Transverse colon (tissue), 3 donors: ENCODE measurements around the gene HOXA2.

Experiments
- POLR2A ChIP-seq: fragments of 450-650 bp; IDR thresholded peaks from one replicate; pipeline ENCODE4 v1.6.1; 2016; ENCODE audit warnings: antibody characterized with exemption, mild to moderate bottlenecking, moderate library complexity
- TF ChIP-seq, protein P1 (sequence below), 5 experiments: fragments of 200-600 bp in 3 of 5; fragments of 450-650 bp in 2 of 5; sonication (generic) in 3 of 5; IDR thresholded peaks; 1 replicate in 2 of 5; 2 replicates in 3 of 5; pipeline ENCODE4 v1.5.1; 2016 to 2017; ENCODE audit warnings: antibody characterized with exemption in 5 of 5, inconsistent platforms in 3 of 5, mild to moderate bottlenecking in 2 of 5, moderate library complexity in 1 of 5

- TF ChIP-seq, protein P1, sequence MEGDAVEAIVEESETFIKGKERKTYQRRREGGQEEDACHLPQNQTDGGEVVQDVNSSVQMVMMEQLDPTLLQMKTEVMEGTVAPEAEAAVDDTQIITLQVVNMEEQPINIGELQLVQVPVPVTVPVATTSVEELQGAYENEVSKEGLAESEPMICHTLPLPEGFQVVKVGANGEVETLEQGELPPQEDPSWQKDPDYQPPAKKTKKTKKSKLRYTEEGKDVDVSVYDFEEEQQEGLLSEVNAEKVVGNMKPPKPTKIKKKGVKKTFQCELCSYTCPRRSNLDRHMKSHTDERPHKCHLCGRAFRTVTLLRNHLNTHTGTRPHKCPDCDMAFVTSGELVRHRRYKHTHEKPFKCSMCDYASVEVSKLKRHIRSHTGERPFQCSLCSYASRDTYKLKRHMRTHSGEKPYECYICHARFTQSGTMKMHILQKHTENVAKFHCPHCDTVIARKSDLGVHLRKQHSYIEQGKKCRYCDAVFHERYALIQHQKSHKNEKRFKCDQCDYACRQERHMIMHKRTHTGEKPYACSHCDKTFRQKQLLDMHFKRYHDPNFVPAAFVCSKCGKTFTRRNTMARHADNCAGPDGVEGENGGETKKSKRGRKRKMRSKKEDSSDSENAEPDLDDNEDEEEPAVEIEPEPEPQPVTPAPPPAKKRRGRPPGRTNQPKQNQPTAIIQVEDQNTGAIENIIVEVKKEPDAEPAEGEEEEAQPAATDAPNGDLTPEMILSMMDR (IDR thresholded peaks at IDR 0.05): no peak
- TF ChIP-seq POLR2A: no peak
Observed at GRCh38 chr7:27121684-27122076, 19.2 kb upstream of the HOXA2 start.
